AML-193 (cell line): ENCODE measurements around the gene CCT5.
A peak's percentile ranks its signal among the peaks of the same experiment; 100 is the strongest.
"Not testable (repeated sequence)": the region's sequence is repeated elsewhere in the genome, so short reads cannot be mapped to it uniquely, and the experiment has no call there.

Experiments
- DNase-seq, 2 experiments: peaks; one replicate each; lab custom pipeline; 2025; lab: John Stamatoyannopoulos, UW

CCT5 gene

DNA sequence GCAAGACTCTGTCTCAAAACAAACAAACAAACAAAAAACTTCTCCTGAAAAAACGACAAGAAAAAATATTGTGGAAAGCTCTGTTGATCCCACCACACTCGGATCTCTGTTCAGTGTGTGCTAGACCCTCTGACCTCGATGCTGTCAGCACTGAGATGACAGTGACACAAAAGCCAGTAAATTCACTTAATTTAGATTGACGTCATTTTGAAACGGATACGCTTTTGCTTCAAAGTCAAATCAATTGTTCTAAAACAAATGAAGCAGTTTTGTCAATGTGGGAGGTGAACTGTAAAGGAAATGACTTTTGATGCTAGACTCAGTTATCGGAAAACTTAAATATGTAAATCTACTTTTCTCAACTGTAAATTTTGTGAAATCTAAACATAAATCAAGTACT, 26.6 kb downstream of the CCT5 start:
- no peak for DNase-seq

GRCh38 chr5:10277773-10278630, 27.9 kb downstream of the CCT5 start:
- DNase-seq = no peak

DNA sequence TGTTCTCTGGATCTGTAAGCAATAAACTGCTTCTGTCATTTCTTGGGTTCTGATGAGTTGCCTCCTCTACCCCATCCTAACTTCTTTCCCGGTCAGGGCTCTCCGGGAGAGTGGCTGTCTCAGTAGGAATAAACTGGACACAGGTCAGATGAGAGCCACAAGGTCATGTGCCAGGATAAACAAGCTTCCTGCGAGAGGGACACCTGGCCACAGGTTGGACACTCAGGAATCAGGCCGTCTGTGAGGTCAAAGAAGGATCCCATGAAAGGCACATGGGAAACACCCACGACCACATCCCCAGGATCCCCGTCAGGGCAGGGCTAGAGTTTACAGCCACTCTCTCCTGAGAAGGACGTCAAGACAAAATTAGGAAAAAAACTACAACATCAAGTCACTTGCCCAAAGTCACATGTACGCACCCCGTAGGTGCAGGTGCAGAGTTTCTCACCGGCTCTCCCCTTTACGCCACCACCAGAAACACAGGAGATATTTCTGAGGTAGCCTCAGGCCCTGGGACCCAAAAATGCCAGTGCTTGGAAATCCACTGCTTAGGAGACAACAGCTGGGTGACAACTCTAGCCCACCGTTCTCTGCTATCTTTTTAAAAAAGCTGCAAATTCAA, 28.7 kb downstream of the CCT5 start:
- DNase-seq = no peak

DNA sequence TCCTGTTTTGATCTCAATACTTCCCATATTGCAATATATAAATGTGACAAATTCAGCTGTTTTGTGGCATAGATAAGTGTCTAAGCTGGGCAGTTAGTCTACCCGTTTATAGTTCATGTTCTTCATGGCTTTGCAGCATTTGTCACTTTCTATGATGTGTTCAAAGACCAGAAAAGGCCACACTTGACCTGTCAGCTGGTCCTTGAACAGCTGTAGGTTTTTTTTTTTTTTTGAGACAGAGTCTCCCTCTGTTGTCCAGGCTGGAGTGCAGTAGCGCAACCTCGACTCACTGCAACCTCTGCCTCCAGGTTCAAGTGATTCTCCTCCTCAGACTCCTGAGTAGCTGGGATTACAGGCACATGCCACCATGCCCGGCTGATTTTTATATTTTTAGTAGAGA, 29.2 kb downstream of the CCT5 start:
- DNase-seq = no peak

DNA sequence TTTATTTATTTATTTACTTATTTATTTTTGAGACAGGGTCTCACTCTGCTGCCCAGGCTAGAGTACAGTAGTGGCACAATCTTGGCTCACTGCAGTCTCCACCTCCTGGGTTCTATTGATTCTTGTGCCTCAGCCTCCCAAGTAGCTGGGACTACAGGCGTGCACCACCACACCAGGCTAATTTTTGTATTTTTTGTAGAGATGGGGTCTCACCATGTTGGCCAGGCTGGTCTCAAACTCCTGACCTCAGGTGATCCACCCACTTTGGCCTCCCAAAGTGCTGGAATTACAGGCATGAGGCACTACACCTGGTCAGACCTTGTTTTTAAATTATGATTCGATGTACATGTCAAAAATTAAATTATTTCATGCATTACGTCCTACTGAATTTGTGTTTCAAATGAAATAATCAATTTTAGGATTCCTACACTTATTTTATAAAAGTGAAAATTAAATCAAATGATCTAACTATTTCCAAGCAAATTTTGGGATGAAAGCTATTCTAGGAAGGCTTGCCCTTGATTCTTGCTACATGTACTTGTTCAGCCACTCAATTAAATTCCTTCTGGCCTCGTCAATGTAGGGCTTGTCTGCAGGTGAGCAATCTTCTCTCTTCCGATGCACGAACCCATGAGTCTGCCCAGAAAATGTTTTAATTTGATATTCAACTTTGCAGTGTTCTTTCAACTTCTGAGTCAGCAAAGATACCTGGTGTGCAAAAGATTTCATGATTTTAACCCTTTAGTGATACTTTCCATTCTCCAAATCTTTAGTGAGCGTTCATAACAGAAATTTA, 30.0 kb downstream of the CCT5 start:
- DNase-seq = no peak

GRCh38 chr5:10283927-10284635, 34.0 kb downstream of the CCT5 start:
- peak; percentile 50 to 57 for DNase-seq

DNA sequence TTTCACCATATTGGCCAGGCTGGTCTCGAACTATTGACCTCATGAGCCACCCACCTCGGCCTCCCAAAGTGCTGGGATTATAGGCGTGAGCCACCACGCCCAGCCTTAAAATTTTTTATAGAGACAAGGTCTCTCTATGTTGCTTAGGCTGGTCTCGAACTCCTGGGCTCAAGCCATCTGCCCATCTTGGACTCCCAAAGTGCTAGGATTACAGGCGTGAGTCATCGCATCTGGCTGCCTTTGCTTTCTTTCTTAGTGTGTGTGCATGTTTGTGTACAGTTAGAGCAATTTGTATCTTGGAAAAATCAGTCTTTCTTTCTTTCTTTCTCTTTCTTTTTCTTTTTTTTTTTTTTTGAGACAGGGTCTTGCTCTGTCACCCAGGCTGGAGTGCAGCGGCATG, 35.3 kb downstream of the CCT5 start:
- not testable (repeated sequence) for DNase-seq

DNA sequence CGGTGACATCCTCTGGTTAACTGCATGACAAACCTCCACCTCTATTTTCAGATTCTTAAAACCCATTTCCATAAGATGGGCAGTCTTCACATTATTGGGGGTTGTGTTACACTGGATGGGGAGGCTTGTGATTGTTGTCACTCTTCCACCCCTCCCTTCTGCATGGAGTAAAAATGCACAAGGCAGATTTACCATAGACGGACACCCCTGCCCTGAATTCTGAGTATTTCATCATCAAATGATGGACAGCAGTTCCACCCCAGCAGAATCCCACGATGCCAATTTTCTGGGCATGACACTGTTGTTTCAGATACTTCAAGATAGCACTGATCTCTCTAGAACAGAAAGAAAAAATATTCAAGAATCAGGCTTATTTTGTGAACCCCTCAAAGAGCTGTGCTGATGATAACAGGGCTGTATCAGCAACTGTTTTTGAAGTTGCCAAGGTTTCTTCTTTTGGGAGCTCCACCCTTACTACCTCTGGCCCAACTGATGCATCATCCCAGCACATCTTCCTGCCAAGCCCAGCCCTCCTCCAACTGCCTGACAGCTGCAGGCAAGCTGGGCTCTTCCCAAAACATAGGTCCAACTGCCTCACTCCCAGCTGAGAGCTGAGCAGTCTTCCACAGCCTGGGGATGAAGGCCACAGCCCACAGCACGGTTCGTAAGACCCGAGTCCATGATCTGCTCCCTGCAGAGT, 36.2 kb downstream of the CCT5 start:
- DNase-seq = no peak

DNA sequence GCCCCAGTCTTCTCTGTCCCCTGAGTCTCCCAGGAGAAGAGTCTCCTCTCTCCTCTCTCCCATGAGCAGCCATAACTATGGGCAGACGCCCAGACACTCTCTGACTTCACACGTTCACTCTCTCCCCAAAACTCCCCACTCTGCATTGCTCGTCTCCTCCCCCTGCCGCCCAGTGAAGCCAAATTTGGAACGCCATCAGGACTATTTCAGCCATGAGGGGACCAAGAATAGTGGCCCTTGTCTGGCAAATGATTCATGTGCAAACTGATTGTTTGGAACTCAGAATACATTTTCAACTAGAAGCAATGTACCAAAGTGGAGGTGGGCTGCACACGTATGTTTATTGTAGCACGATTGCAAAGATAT, 36.8 kb downstream of the CCT5 start:
- no peak for DNase-seq

- no peak for DNase-seq
Measured at GRCh38 chr5:10288592-10289219, 38.6 kb downstream of the CCT5 start.

GRCh38 chr5:10289353-10289752, 39.3 kb downstream of the CCT5 start:
- no peak for DNase-seq

GRCh38 chr5:10289991-10290390, 39.9 kb downstream of the CCT5 start:
- no peak for DNase-seq

GRCh38 chr5:10290438-10290837, 40.4 kb downstream of the CCT5 start:
- no peak for DNase-seq

DNA sequence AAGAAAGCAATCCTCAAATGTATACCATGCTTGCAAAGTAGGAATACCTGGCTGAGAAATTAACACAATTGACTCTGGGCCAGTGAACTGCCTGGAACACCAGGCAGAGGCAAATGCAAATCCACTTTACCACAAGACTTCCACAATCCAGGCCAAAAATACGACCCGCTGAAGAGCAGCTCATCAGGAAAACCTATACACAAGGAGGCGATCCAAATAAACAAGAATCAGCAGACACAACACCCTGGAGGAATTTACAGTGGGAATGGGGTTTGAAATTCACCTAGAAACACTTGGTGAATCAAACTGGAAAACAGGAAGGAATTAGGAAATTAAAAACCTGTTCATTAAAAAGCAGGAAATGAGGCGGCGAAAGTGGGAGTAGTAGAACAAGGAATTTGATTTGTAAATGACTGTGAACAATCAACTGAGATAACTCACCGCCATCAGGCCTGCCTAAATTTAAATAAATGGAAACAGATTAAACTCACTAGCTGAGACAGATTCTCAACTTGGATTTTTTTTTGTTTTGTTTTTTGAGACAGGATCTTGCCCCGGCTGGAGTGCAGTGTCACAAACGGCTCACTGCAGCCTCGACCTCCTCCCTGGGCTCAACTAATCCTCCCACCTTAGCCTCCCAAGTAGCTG, 41.7 kb downstream of the CCT5 start:
- no peak for DNase-seq

DNA sequence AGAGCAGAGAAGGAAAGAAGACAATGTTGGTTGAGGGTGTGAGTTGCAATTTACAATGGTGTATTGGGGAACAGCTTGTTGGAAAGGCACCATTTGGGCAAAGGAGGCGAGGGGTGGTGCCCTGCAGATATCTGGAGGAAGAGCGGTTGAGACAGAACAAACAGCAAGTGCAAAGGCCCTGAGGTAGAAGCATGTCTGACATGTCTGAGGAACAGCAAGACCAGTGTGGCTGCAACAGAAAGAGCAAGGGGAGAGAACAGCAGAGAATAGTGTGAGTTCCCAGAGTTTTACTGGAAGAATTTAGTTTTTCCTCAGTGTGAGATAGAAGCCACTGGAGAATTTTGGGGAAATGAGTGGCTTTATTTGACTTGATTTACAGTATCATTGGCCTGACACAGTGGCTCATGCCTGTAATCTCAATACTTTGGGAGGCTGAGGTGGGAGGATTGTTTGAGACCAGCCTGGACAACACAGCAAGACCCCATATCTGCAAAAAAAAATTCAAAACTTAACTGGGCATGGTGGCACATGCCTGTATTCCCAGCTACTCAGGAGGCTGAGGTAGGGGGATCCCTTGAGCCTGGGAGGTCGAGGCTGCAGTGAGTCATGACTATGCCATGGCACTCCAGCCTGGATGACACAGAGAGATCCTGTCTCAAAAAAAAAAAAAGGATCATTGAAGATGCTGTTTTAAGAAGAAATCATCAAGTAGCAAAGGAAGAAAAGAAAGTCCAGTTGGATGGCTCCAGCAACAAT, 44.0 kb downstream of the CCT5 start:
- no peak for DNase-seq

- DNase-seq = no peak
Measured at GRCh38 chr5:10295619-10296326, 45.7 kb downstream of the CCT5 start.

DNA sequence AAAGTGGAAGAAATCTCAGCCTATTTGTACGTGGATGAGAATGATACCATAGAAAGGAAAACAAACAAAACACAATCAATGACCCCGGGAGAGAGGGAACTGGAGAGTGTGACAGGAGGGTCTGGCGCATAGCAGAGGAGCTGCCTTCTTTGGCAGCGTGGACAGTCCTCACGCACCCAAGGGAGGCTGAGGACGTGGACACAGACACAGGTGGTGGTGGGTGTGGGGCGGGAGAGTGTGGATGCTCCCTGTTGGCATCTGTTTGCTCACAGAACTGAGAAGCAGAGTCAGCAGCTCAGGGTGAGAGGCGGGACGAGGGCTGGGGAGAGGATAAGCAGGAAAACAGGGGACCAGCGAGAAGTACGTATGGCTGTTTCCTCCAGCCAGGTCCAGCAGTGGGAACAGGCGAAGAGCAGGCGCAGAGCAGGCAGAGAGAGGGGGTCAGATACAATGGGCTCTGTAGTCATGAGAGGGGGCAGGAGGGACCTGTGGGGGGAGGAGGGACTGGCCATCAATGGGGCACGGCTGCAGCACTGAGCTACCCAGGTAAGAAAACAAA, 47.6 kb downstream of the CCT5 start:
- no peak for DNase-seq

DNA sequence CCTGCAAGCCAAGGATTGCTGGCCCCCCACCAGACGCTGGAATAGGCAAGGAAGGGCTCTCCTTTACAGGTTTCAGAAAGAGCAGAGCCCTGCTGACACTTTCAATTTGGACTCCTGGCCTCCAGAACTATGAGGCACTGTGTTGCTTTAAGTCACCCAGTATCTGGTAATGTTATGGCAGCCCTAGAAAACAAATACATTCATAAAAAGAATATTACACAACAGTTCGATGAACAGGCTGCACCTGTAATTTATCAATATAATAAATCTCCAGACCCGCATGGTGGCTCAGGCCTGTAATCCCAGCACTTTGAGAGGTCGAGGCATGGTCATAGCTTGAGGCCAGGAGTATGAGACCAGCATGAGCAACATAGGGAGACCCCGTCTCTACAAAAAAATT, 50.2 kb downstream of the CCT5 start:
- DNase-seq = no peak

GRCh38 chr5:10301266-10301665, 51.2 kb downstream of the CCT5 start:
- DNase-seq = no peak
